GM23338 (cell line): ENCODE data around the gene TMEM147. TPM values are rescaled to one million over a fixed set of nuclear protein-coding genes. Genes with fewer than 3 reads are reported as not detected.

Experiments used
- ATAC-seq: fragments of 200-7000 bp; cut with Tn5 transposase; 3 replicates; pipeline ENCODE4 v1.9.1; 2020
- DNase-seq: peaks from one replicate; pipeline ENCODE4 v3.0.0-alpha.2; 2015; ENCODE audit warnings: low spot score
- H2AFZ ChIP-seq: fragments of 200-600 bp; sonication (generic); 2 replicates; pipeline ENCODE4 v1.8.0; 2016; ENCODE audit warnings: antibody characterized with exemption, mild to moderate bottlenecking, moderate library complexity
- H3F3A ChIP-seq: fragments of 200-600 bp; sonication (generic); replicated peaks from 2 replicates; pipeline ENCODE4 v1.8.0; 2017; ENCODE audit warnings: antibody characterized with exemption, mixed run types, low read depth
- H3K27ac ChIP-seq: fragments of 200-600 bp; sonication (generic); 2 replicates; pipeline ENCODE4 v1.6.1; 2016; ENCODE audit warnings: low read depth
- H3K27me3 ChIP-seq: fragments of 200-600 bp; sonication (generic); 2 replicates; pipeline ENCODE4 v1.8.0; 2016; ENCODE audit warnings: mild to moderate bottlenecking, mixed run types, moderate library complexity; ENCODE audit not compliant: insufficient read depth
- H3K36me3 ChIP-seq: fragments of 200-600 bp; sonication (generic); 2 replicates; pipeline ENCODE4 v1.8.0; 2016; ENCODE audit warnings: mild to moderate bottlenecking; ENCODE audit not compliant: insufficient read depth
- H3K4me1 ChIP-seq: fragments of 200-600 bp; sonication (generic); 2 replicates; pipeline ENCODE4 v1.8.0; 2016; ENCODE audit warnings: mild to moderate bottlenecking, moderate library complexity; ENCODE audit not compliant: insufficient read depth
- H3K4me2 ChIP-seq: fragments of 200-600 bp; sonication (generic); 2 replicates; pipeline ENCODE4 v1.7.1; 2017; ENCODE audit warnings: mixed run types
- H3K4me3 ChIP-seq: fragments of 200-600 bp; sonication (generic); 2 replicates; pipeline ENCODE4 v1.6.1; 2016; ENCODE audit warnings: mixed run types
- H3K79me2 ChIP-seq: fragments of 200-600 bp; sonication (generic); replicated peaks from 2 replicates; pipeline ENCODE4 v1.8.0; 2017; ENCODE audit warnings: mild to moderate bottlenecking; ENCODE audit not compliant: insufficient read depth
- H3K9me2 ChIP-seq: fragments of 200-600 bp; sonication (generic); 2 replicates; pipeline ENCODE4 v1.8.0; 2017; ENCODE audit not compliant: insufficient read depth
- H4K20me1 ChIP-seq: fragments of 200-600 bp; sonication (generic); replicated peaks from 2 replicates; pipeline ENCODE4 v1.8.0; 2017; ENCODE audit warnings: mild to moderate bottlenecking; ENCODE audit not compliant: insufficient read depth
- H3K27ac Mint-ChIP-seq: 2 replicates; pipeline ENCODE4 v1.8.0; 2020; ENCODE audit warnings: inconsistent platforms, mild to moderate bottlenecking, moderate library complexity, mixed read lengths
- H3K27me3 Mint-ChIP-seq: 3 replicates; pipeline ENCODE4 v1.8.0; 2022; ENCODE audit warnings: low read depth, mild to moderate bottlenecking, moderate library complexity, mixed read lengths, inconsistent platforms; ENCODE audit not compliant: insufficient read depth, poor library complexity
- H3K36me3 Mint-ChIP-seq: 3 replicates; pipeline ENCODE4 v1.8.0; 2021; ENCODE audit warnings: low read depth, mild to moderate bottlenecking, inconsistent platforms, moderate library complexity, mixed read lengths
- H3K4me1 Mint-ChIP-seq: 3 replicates; pipeline ENCODE4 v1.8.0; 2020; ENCODE audit warnings: mild to moderate bottlenecking, inconsistent platforms, mixed read lengths
- H3K4me3 Mint-ChIP-seq: 3 replicates; pipeline ENCODE4 v1.8.0; 2021; ENCODE audit warnings: moderate library complexity, mild to moderate bottlenecking, inconsistent platforms, mixed read lengths
- H3K9me3 Mint-ChIP-seq: 3 replicates; pipeline ENCODE4 v1.8.0; 2020; ENCODE audit warnings: moderate library complexity, mild to moderate bottlenecking, inconsistent platforms, mixed read lengths
- CREB1 ChIP-seq: fragments of 250-450 bp; sonication (Bioruptor Pico); IDR thresholded peaks from 2 replicates; pipeline ENCODE4 v1.5.0; 2020; ENCODE audit warnings: low read depth, mild to moderate bottlenecking, moderate library complexity
- CTCF ChIP-seq, 2 experiments: fragments of 200-600 bp in 1 of 2; sonication (generic) in 1 of 2; conservative IDR thresholded peaks; 2 replicates each; pipeline versions ENCODE4 v1.5.1 to v1.6.1; 2016 to 2017; ENCODE audit warnings: antibody characterized with exemption in 2 of 2, low read depth in 2 of 2, mild to moderate bottlenecking in 2 of 2, moderate library complexity in 1 of 2
- ETS1 ChIP-seq: IDR thresholded peaks from 2 replicates; pipeline ENCODE4 v1.6.1; 2016; ENCODE audit warnings: antibody characterized with exemption
- EZH2phosphoT487 ChIP-seq: fragments of 200-600 bp; sonication (generic); IDR thresholded peaks from one replicate; pipeline ENCODE4 v1.8.1; 2018; ENCODE audit warnings: antibody characterized with exemption; ENCODE audit not compliant: unreplicated experiment
- JUNB ChIP-seq: IDR thresholded peaks from one replicate; pipeline ENCODE4 v1.6.1; 2016; ENCODE audit warnings: antibody characterized with exemption; ENCODE audit not compliant: unreplicated experiment
- POLR2AphosphoS5 ChIP-seq: IDR thresholded peaks from 2 replicates; pipeline ENCODE4 v1.6.1; 2016; ENCODE audit warnings: antibody characterized with exemption, low read depth
- REST ChIP-seq: IDR thresholded peaks from one replicate; pipeline ENCODE4 v1.6.1; 2018; ENCODE audit warnings: antibody characterized with exemption; ENCODE audit not compliant: unreplicated experiment
- STAT1 ChIP-seq: IDR thresholded peaks from one replicate; pipeline ENCODE4 v1.6.1; 2016; ENCODE audit warnings: antibody characterized with exemption; ENCODE audit not compliant: unreplicated experiment
- ZNF114 ChIP-seq: fragments of 250-450 bp; sonication (Bioruptor Pico); IDR thresholded peaks from 2 replicates; pipeline ENCODE4 v1.5.0; 2020; ENCODE audit warnings: mild to moderate bottlenecking, moderate library complexity
- ZNF331 ChIP-seq: fragments of 250-450 bp; sonication (Bioruptor Pico); IDR thresholded peaks from 2 replicates; pipeline ENCODE4 v1.5.0; 2020; ENCODE audit warnings: low read depth, mild to moderate bottlenecking, moderate library complexity
- ZNF462 ChIP-seq: fragments of 250-450 bp; sonication (Bioruptor Pico); IDR thresholded peaks from 2 replicates; pipeline ENCODE4 v1.5.0; 2020; ENCODE audit warnings: mild to moderate bottlenecking, moderate library complexity
- polyA plus RNA-seq: library from polyadenylated mRNA; unstranded; fragments of >200 nt; fragmentation: Nextera tagmentation; extraction: Ambion mirVana; gene quantifications from 2 replicates; pipeline ENCODE4 v1.2.1, GENCODE V29; 2016
- total RNA-seq: library from RNA; depleted of rRNA; stranded (reverse); fragments of >200 nt; shearing (Covaris generic); gene quantifications from 2 replicates; pipeline ENCODE4 v1.2.3, GENCODE V29; 2014

TMEM147 gene
- total and polyA plus RNA-seq, 2 experiments from 2014 or later, result 164 to 272 TPM

GRCh38 chr19:35498984-35499527 is 46.4 kb upstream of the TMEM147 start (continued):
- no peak for TF ChIP-seq CTCF (conservative IDR thresholded peaks at IDR 0.05; ENCODE audit: low read depth in 2 of 2)
- no peak for TF ChIP-seq STAT1
- no peak for TF ChIP-seq REST
- TF ChIP-seq ETS1, result no peak
- no peak for TF ChIP-seq ZNF331
- no peak for TF ChIP-seq POLR2AphosphoS5
- no peak for TF ChIP-seq JUNB

- H3K4me3 Mint-ChIP-seq, result no peak overlapping the region
- Histone ChIP-seq H3K9me2 (no peaks in the 10 kb centered on the region), H3K36me3 (peaks cover 24% of the 10 kb centered on the region), H3F3A (peaks cover 11% of the 10 kb centered on the region; the same call in 1 of the 2 replicates), H4K20me1 (peaks cover 13% of the 10 kb centered on the region), H2AFZ (no peak overlapping the region), H3K4me2 (no peak overlapping the region), H3K79me2 (no peaks in the 10 kb centered on the region), H3K4me1 (no peaks in the 10 kb centered on the region), H3K27ac (no peak overlapping the region), H3K27me3 (no peaks in the 10 kb centered on the region), H3K4me3 (no peak overlapping the region)
- peaks cover 18% of the 10 kb centered on the region for H3K27me3 Mint-ChIP-seq
- H3K9me3 Mint-ChIP-seq, result no peaks in the 10 kb centered on the region
- H3K36me3 Mint-ChIP-seq, result peaks cover 86% of the 10 kb centered on the region
- H3K4me1 Mint-ChIP-seq, result peaks cover 19% of the 10 kb centered on the region
- peak overlapping the region; percentile 71; the same call in 1 of the 2 replicates for H3K27ac Mint-ChIP-seq
- TF ChIP-seq STAT1 (no peak), ZNF462 (CRISPR knock-in tag) (no peak), ZNF331 (no peak), EZH2phosphoT487 (no peak), CREB1 (CRISPR knock-in tag) (no peak), ZNF114 (CRISPR knock-in tag) (no peak)
- ATAC-seq, result no peak
- no peak for DNase-seq
Measured at GRCh38 chr19:35500611-35501010, 44.8 kb upstream of the TMEM147 start.
